Central memory CD8-positive, alpha-beta T cell (primary cell): ENCODE measurements around the gene CTSZ.
A peak's percentile ranks its signal among the peaks of the same experiment; 100 is the strongest.

Experiments
- ATAC-seq: fragments of 150-1000 bp; cut with Tn5 transposase; replicated peaks from 2 replicates; pipeline ENCODE4 v1.10.0; 2022; ENCODE audit warnings: mild to moderate bottlenecking, moderate FRiP score, moderate number of reproducible peaks; ENCODE audit not compliant: poor library complexity, severe bottlenecking; ENCODE audit errors: extremely low read depth
- DNase-seq, 2 donors: peaks; one replicate each; pipeline ENCODE4 v3.0.0; 2021; ENCODE audit warnings: low spot score in 2 of 2
- H3K27ac Mint-ChIP-seq: one replicate; pipeline ENCODE4 v1.8.0; 2022; ENCODE audit warnings: low read depth, mild to moderate bottlenecking, moderate library complexity, mixed read lengths
- H3K27me3 Mint-ChIP-seq: one replicate; pipeline ENCODE4 v1.8.0; 2022; ENCODE audit warnings: mixed read lengths
- H3K36me3 Mint-ChIP-seq: one replicate; pipeline ENCODE4 v1.8.0; 2022; ENCODE audit warnings: mild to moderate bottlenecking, moderate library complexity, mixed read lengths; ENCODE audit not compliant: insufficient read depth
- H3K4me1 Mint-ChIP-seq: one replicate; pipeline ENCODE4 v1.8.0; 2022; ENCODE audit warnings: mixed read lengths
- H3K4me3 Mint-ChIP-seq: one replicate; pipeline ENCODE4 v1.8.0; 2022; ENCODE audit warnings: mild to moderate bottlenecking, moderate library complexity, mixed read lengths
- H3K9me3 Mint-ChIP-seq: one replicate; pipeline ENCODE4 v1.8.0; 2022; ENCODE audit warnings: mixed read lengths

The CTSZ gene

DNA sequence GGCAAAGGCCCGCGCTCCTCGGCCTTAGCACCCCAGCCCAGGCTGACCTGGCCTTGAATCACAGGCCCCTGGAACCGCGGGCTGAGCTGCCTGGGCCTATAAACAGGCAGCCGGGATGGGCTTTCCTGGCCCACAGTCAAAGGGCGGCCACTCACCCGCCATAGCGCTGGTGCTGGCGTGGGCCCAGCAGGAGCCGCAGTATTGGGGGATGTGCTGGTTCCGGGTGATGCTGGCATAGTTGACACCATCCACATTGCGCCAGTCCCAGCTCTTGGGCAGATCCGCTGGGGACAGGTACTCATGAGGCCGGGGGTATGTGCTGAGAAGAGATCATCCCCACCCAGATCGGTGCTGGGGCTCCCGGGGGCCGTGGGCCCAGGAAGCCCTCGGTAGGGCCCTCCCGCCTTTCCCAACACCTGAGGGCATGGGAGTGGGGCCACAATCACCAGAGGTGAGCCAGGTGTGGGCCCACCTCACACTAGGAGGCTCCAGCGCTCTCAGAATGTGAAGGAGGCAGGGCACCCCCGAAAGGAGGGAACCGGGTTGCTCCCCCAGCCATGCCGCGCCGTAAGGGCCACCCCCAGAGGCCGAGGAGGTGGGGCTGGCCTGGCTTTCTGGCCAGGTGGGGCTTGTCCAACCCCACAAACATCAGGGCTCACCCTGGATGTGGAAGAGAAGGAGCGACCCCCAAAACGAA, 739 bp downstream of the CTSZ start:
- H3K27ac Mint-ChIP-seq, result no peak overlapping the region
- H3K36me3 Mint-ChIP-seq, result peaks cover 11% of the 10 kb centered on the region
- DNase-seq (no peak), ATAC-seq (no peak)
- H3K4me3 Mint-ChIP-seq, result peak overlapping the region; percentile 84
- peaks cover 48% of the 10 kb centered on the region for H3K4me1 Mint-ChIP-seq
- H3K9me3 Mint-ChIP-seq, result no peaks in the 10 kb centered on the region
- H3K27me3 Mint-ChIP-seq, result no peaks in the 10 kb centered on the region

DNA sequence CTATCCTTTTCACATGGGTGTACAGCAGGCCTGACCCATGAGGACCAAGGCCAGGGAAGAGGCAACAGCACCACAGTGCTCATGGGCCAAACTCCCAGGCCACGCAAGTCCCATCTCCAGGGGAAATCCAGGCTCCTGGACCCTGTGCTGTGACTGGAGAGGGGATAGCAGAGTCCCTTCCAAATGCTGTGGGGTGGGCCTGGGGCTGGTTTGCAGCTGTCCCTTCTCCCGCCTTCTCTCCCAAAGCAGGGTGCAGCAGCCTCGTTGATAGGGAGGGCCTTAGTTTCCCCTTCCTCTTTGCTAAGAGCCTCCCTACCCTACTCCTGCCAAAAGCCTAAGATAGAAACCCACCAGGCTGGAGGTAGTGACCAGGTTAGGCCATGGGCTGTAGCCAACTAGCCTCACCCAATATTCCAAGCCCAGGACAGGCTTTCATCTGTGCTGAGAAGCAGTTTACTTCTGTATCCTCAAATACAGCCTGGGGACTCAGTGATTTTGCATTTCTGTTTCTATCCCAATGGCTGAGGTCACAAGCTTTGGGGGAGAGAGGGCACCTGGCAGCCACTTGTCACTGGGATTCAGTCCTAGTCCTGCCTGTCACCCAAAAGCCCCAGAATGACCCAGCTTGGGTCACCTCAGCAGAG, 1.4 kb downstream of the CTSZ start:
- no peaks in the 10 kb centered on the region for H3K9me3 Mint-ChIP-seq
- no peaks in the 10 kb centered on the region for H3K27me3 Mint-ChIP-seq
- peaks cover 11% of the 10 kb centered on the region for H3K36me3 Mint-ChIP-seq
- peaks cover 47% of the 10 kb centered on the region for H3K4me1 Mint-ChIP-seq
- peak overlapping the region; percentile 84 for H3K4me3 Mint-ChIP-seq
- H3K27ac Mint-ChIP-seq, result peak overlapping the region; percentile 96
- DNase-seq (no peak), ATAC-seq (no peak)

DNA sequence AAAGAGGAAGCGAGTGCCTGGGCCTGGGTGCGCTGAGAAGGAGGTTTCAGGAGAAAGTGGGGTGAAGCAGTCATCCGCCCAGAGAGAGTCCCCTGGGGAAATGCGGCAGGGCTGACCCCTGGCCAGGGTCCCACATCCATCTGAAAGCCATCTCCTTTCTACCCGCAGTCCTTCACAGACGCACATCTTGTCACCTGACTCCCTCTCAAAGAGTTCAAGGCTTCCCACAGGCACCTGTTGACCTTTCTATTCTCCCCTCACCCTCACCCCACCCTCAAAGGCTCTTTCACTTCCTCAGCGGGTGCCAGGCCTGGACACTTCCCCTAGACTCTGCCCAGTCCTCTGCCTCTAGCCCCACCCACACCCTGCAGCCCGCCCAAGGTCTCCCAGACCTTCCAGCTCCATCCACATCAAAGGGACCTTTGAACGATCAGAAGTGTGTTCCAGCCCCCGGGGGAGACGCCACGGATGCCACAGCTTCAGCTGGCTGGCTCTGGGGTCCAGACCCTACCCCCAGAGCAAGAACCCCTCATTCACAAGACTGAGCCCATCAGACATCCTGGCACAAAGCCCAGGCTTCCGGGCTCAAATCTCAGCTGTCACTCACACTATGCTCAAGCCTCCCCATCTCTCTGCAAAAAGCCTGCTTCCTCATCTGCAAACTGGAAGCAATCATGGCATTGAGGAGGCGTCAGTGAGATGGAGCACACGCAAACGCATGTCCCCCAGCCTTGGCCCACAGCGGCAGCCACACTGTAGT, 2.1 kb downstream of the CTSZ start:
- Mint-ChIP-seq H3K4me1 (peaks cover 47% of the 10 kb centered on the region), H3K36me3 (peaks cover 13% of the 10 kb centered on the region), H3K4me3 (peak overlapping the region; percentile 84), H3K9me3 (no peaks in the 10 kb centered on the region), H3K27ac (peak overlapping the region; percentile 96), H3K27me3 (no peaks in the 10 kb centered on the region)
- peak; percentile 56 for ATAC-seq
- DNase-seq, result peak in 1 of 2 donors; percentile 37

DNA sequence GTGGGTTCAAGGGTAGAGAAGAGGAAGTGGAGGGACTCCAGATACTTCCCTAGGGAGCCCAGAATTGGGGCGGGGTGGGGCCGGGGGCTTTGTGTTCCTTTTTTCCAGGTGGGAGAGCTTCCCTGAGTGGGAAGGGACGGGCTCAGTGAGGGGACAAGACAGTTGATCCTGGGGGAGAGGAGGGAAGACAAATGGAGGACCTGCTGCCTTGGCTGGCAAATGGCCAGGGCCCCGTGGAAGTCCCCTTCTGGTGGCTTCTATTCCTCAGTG, 2.6 kb downstream of the CTSZ start:
- DNase-seq (peak in 1 of 2 donors; percentile 37), ATAC-seq (peak; percentile 47)
- Mint-ChIP-seq H3K9me3 (no peaks in the 10 kb centered on the region), H3K27ac (peak overlapping the region; percentile 96), H3K4me1 (peaks cover 47% of the 10 kb centered on the region), H3K27me3 (no peaks in the 10 kb centered on the region), H3K4me3 (peak overlapping the region; percentile 84), H3K36me3 (peaks cover 13% of the 10 kb centered on the region)

DNA sequence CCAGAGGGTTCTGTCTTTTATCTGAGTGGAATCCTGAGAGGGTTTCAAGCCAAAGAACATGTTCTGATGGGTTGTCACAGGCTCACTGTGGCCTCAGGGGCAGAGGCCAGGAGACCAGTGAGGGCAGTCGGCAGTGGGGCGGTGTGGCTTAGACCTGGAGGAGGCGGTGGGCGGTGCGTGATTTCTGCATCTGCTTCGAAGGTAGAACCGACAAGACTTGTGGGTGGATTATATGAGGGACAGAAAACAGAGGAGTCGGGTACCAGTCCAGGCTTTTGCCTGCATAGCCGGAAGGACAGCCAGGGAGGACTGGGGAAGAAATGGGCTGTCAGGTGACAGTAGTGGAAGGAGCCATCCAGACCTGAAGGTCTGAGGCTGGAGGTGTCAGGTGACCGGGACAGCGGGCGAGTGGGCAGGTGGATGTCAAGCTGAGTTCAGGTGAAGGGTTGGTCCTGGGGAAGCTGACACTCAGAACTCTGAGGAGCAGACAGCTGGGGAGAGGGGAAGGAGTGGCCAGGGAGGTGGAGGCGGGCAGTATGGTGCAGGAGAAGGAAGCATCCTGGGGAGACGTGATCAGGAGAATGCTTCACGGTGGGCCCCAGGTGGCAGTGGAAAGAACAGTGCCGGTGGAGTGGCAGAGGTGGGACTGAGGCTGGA, 3.1 kb downstream of the CTSZ start:
- Mint-ChIP-seq H3K4me1 (peaks cover 47% of the 10 kb centered on the region), H3K4me3 (peak overlapping the region; percentile 84), H3K27me3 (no peaks in the 10 kb centered on the region), H3K9me3 (no peaks in the 10 kb centered on the region), H3K27ac (peak overlapping the region; percentile 96), H3K36me3 (peaks cover 15% of the 10 kb centered on the region)
- DNase-seq (no peak), ATAC-seq (no peak)

DNA sequence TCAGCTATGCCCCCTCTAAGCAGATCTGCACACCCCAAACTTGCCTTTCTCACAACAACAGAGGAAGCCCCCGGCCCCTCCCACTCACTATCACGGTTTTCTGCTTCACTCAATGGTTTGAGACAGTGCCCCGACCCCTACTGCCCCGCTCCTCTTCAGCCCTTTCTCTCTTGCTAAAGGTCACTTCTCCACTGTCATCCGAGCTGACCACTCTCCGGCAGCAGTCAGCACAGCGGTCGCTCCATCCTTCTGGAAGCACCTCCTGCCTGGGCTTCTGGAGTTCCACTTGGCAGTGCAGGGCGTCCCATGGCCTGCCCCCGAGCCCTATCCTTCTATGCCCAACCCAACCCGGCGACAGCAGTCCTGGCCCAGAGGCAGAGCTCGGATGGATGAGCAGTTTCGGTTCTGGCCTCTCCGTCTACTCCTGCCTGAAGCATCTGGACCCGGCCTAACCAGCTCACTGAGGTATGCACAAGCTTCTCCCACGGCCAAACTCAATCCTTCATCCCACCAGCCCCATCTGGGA, 4.1 kb downstream of the CTSZ start:
- no peak for ATAC-seq
- Mint-ChIP-seq H3K4me3 (peak overlapping the region; percentile 84), H3K27ac (peak overlapping the region; percentile 80), H3K36me3 (peaks cover 19% of the 10 kb centered on the region), H3K27me3 (no peaks in the 10 kb centered on the region), H3K4me1 (peaks cover 47% of the 10 kb centered on the region), H3K9me3 (no peaks in the 10 kb centered on the region)
- no peak for DNase-seq

DNA sequence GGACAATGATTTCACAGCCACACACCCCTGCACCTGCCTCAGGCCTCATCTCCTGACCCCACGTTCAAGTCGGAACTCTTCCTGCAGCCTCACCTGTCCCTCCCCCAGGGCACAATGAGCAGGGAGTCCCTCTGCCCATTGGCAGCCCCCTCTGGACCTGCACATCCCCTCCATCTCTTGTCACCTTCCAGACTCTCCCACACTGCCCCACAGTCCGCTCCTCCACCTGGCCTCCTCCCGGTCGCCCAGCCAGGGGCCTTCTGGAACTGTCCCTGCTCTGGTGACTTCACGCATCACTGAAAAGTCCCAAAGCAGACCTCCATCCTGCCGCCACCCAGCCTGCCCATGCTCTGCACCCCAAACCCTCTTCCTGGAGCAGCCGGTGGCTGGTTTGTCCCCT, 4.7 kb downstream of the CTSZ start:
- Mint-ChIP-seq H3K27ac (peak overlapping the region; percentile 80), H3K4me1 (peaks cover 43% of the 10 kb centered on the region), H3K27me3 (no peaks in the 10 kb centered on the region), H3K4me3 (no peak overlapping the region), H3K36me3 (peaks cover 24% of the 10 kb centered on the region), H3K9me3 (no peaks in the 10 kb centered on the region)
- ATAC-seq (no peak), DNase-seq (no peak)

DNA sequence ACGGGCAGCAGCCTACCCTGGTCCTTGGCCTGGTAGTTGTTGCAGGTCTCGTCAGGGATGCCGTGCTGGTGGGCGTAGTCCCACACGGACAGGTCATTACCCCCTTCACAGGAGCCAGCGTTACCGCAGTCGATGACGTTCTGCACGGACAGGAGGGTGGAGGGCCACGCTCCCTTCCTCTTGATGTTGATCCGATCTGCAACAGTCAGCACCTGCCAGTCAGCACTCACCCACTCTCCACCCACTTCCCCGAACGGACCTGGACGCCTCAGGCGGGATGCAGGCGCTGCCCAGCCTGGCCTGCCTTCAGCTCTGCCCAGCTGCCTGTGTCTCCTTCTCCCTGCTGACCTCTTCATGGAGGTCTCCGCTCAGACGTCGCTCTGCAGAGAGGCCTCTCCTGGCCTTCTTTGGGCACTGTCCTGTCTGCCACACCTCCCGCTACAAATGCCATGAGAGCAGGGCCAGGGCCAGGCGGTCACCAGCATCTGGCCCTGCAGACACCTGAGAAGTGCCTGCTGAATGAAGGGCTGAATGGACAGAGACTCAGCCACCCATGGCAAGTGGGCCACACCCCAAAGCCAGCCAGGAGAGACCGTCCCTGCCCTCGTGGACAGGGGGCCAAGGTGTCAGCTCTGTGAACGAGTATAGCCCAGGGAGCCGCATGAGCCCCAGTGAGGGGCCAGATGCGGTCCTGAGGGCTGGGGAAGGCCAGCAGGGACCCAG, 5.4 kb downstream of the CTSZ start:
- peaks cover 28% of the 10 kb centered on the region for H3K36me3 Mint-ChIP-seq
- H3K4me3 Mint-ChIP-seq, result no peak overlapping the region
- no peaks in the 10 kb centered on the region for H3K9me3 Mint-ChIP-seq
- ATAC-seq (no peak), DNase-seq (no peak)
- peaks cover 42% of the 10 kb centered on the region for H3K4me1 Mint-ChIP-seq
- H3K27me3 Mint-ChIP-seq, result no peaks in the 10 kb centered on the region
- no peak overlapping the region for H3K27ac Mint-ChIP-seq

DNA sequence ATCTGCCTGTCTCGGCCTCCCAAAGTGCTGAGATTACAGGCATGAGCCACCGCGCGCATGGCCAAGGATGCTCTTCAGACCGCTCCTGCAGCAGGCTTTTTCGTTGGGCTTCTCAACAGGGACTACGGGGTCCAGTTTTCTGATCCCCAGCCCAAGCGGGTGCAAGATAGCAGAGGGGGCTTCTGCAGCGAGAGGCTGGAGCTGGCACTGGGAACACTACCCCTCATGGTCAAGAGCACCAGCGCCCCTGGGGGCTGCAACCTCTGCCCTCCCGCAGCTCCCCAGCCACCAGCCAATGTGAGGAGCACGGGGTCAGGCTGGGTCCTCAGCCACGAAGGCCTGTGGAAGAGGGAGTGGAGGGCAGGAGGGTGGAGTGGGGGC, 6.0 kb downstream of the CTSZ start:
- Mint-ChIP-seq H3K36me3 (peaks cover 32% of the 10 kb centered on the region), H3K4me3 (no peak overlapping the region), H3K27me3 (no peaks in the 10 kb centered on the region), H3K4me1 (peaks cover 39% of the 10 kb centered on the region), H3K27ac (no peak overlapping the region), H3K9me3 (no peaks in the 10 kb centered on the region)
- ATAC-seq, result no peak
- no peak for DNase-seq

DNA sequence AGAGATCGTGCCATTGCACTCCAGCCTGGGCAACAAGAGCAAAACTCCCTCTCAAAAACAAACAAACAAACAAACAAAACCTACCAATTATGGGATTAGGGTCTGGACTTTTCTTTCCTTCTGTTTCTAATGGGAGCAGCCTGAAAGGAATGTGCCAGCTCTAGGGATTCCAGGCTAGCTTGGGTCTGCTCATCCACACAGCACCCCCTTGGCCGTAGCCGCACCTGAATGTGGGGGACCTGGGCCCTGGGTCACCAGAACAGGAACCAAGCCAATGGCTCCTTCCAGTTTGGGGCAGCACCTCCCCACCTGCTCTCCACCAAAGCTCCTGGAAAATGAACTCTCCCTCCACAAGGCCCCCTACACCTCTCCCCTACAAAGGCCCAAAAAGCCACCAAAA, 6.7 kb downstream of the CTSZ start:
- no peak overlapping the region for H3K4me3 Mint-ChIP-seq
- H3K27me3 Mint-ChIP-seq, result no peaks in the 10 kb centered on the region
- peak overlapping the region; percentile 38 for H3K27ac Mint-ChIP-seq
- H3K4me1 Mint-ChIP-seq, result peaks cover 35% of the 10 kb centered on the region
- no peak for ATAC-seq
- H3K9me3 Mint-ChIP-seq, result no peaks in the 10 kb centered on the region
- peaks cover 38% of the 10 kb centered on the region for H3K36me3 Mint-ChIP-seq
- no peak for DNase-seq

DNA sequence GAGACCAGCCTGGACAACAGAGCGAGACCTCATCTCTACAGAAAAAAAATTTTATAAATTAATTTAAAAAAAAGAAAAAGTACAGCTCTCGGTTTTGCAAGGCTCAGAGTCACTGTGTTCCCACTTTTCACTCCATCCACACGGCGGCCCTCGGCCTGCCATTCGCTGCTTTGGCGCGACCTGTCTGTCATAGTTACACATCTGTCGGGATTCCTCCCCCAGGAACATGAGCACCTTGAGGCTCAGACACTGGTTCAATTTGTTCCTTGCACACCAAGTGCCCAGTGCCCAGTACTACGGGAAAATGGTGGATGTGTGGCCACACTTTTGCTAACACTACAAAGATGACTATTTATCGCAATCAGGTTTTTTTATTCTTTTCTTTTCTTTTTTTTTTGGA, 8.4 kb downstream of the CTSZ start:
- Mint-ChIP-seq H3K36me3 (peaks cover 43% of the 10 kb centered on the region), H3K4me1 (peaks cover 20% of the 10 kb centered on the region), H3K4me3 (no peak overlapping the region), H3K27me3 (no peaks in the 10 kb centered on the region), H3K9me3 (no peaks in the 10 kb centered on the region), H3K27ac (no peak overlapping the region)
- no peak for DNase-seq
- ATAC-seq, result no peak

DNA sequence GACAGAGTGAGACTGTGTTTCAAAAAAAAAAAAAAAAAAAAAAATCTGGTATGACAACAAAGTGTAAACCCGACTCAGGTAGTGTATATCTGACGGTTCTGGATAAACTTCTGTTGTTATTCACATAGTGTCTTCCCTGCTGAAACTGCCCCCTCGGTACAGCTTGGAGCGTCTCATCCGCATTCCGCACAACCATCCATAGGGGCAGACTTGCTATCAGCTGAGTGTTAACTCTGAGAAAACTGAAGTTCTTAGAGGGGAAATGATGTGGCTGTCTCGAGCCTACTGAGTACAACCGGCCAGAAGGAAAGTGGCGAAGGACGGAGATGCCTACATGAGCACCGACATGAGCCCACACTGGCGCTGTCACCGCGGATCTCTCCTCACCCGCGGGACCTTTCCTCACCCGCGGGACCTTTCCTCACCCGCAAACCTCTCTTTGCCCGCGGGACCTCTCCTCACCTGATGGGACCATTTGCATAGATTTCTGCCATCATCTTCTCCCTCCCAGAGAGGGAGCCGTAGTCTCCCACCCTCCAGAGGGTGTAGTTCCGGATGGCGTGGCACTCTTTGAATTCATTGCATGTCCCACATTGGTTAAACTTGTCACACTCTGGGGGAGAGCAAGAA, 9.8 kb downstream of the CTSZ start:
- Mint-ChIP-seq H3K27me3 (no peaks in the 10 kb centered on the region), H3K9me3 (no peaks in the 10 kb centered on the region), H3K27ac (no peak overlapping the region), H3K36me3 (peaks cover 52% of the 10 kb centered on the region), H3K4me1 (peaks cover 6% of the 10 kb centered on the region), H3K4me3 (no peak overlapping the region)
- ATAC-seq (no peak), DNase-seq (no peak)
